ENCODE data around the gene SHFL. TPM values are rescaled to one million over a fixed set of nuclear protein-coding genes. Genes with fewer than 3 reads are reported as not detected.

Gene SHFL
- total RNA-seq, 4 donors from 2014 or later, result 2.2 to 11.2 (median 2.8) TPM

GRCh38 chr19:10091895-10092641, 6.0 kb downstream of the SHFL start:
- DNase-seq, result no peak
- no peak for ATAC-seq
- in situ Hi-C loops (cut with MboI; ENCODE audit: low sequenced_read_pairs in 4 of 4), result no loop called here
- Histone ChIP-seq H3K27ac (no peak overlapping the region), H3K4me1 (peaks cover 5 to 6% of the 10 kb centered on the region in 2 donors), H3K36me3 (no peaks in the 10 kb centered on the region), H3K27me3 (peaks cover 0 to 13% (median 10%) of the 10 kb centered on the region in 3 donors), H3K4me3 (no peak overlapping the region), H3K9me3 (no peaks in the 10 kb centered on the region)
- no peak for TF ChIP-seq POLR2A (IDR thresholded peaks at IDR 0.05)
- TF ChIP-seq, protein P1, sequence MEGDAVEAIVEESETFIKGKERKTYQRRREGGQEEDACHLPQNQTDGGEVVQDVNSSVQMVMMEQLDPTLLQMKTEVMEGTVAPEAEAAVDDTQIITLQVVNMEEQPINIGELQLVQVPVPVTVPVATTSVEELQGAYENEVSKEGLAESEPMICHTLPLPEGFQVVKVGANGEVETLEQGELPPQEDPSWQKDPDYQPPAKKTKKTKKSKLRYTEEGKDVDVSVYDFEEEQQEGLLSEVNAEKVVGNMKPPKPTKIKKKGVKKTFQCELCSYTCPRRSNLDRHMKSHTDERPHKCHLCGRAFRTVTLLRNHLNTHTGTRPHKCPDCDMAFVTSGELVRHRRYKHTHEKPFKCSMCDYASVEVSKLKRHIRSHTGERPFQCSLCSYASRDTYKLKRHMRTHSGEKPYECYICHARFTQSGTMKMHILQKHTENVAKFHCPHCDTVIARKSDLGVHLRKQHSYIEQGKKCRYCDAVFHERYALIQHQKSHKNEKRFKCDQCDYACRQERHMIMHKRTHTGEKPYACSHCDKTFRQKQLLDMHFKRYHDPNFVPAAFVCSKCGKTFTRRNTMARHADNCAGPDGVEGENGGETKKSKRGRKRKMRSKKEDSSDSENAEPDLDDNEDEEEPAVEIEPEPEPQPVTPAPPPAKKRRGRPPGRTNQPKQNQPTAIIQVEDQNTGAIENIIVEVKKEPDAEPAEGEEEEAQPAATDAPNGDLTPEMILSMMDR (IDR thresholded peaks at IDR 0.05 in 4 of 5, conservative IDR thresholded peaks at IDR 0.05 in 1 of 5), result no peak
- intact Hi-C loops (cut with DNase I; ENCODE audit: low total_unique reads), result no loop called here

DNA sequence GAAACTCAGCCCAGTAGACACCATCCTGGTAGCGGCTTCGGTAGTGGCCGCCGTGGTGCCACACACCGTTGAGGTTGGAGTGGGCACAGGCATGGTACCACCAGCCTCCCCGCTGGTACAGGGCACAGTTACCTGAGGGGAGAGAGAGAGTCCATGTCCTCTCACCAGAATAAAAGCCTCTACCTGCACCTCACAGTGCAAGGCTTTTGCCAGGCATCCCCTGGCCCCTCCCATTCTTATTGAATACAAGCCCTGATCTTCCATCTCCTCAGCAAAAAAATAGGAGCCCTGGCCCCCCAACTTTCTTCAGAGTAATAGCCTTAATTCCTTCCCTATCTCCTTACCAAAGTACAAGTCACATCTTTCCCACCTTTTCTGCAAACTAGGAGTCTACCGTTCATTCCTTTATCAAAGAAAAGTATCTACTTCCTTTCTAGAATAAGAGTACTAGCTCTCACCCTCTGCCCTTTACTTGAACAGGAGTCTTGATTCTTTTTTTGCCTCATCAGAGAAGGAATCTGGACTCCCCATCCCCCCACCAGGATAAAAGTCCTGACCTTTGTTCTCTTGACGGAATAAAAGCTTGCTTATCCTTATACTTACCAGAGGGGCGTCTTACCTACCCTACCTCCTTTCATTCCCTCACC, 6.7 kb downstream of the SHFL start:
- in situ Hi-C loops (cut with MboI; ENCODE audit: low sequenced_read_pairs in 4 of 4) (no loop called here), intact Hi-C loops (cut with DNase I; ENCODE audit: low total_unique reads) (no loop called here)
- peaks cover 5 to 6% of the 10 kb centered on the region in 2 donors for H3K4me1 ChIP-seq
- peaks cover 0 to 13% (median 9%) of the 10 kb centered on the region in 3 donors for H3K27me3 ChIP-seq
- H3K4me3 ChIP-seq, result no peak overlapping the region
- no peak overlapping the region for H3K27ac ChIP-seq
- H3K36me3 ChIP-seq, result no peaks in the 10 kb centered on the region
- no peak for ATAC-seq
- no peak for DNase-seq
- no peaks in the 10 kb centered on the region for H3K9me3 ChIP-seq
- TF ChIP-seq POLR2A (IDR thresholded peaks at IDR 0.05), result no peak
- TF ChIP-seq, protein P1 (IDR thresholded peaks at IDR 0.05 in 4 of 5, conservative IDR thresholded peaks at IDR 0.05 in 1 of 5), result no peak

DNA sequence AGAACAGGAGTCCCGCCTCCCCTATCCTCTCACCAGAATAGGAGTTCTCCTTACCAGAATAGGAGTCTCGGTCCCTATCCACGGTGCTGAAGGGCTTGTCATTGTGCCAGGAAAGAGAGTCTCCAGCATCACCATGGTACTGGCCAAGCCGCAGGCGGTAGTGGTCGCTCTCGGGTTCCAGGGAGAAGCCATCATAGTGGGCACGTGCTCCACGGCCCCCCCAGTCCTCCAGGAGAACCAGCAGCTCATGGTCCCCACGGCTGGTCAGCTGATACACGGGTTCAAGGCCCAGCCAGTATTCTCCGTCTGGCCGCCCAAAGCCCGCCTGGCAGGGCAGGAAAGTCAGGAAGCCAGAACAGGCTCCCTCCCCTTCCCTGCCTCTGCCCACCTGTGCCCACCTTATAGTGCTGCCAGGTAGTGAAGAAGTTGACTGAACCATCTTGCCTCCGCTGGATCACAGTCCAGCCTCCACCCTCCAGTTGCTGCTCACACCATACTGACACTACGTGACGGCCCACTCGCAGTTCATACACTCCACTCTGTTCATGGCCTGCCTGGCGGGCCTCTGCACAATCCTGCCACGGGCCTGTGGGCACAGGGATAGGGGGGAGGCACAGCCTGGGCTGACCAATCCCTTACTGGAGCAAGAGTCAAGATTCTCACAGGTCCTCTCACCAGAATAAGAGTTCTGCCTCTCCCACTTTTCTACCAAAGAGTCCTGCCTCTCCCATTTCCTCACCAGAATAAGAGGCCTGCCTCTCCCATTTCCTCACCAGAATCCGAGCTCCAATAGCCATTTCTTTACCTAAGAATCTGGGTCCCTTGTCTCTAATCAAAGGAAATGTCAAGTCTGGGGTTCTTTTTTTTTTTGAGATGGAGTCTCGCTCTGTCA, 7.4 kb downstream of the SHFL start:
- no peaks in the 10 kb centered on the region for H3K9me3 ChIP-seq
- no peak overlapping the region for H3K27ac ChIP-seq
- TF ChIP-seq POLR2A (IDR thresholded peaks at IDR 0.05), result no peak
- TF ChIP-seq, protein P1 (IDR thresholded peaks at IDR 0.05 in 4 of 5, conservative IDR thresholded peaks at IDR 0.05 in 1 of 5), result no peak
- H3K4me3 ChIP-seq, result no peak overlapping the region
- peaks cover 0 to 13% (median 9%) of the 10 kb centered on the region in 3 donors for H3K27me3 ChIP-seq
- intact Hi-C loops (cut with DNase I; ENCODE audit: low total_unique reads), result no loop called here
- peaks cover 5 to 6% of the 10 kb centered on the region in 2 donors for H3K4me1 ChIP-seq
- no peak for ATAC-seq
- H3K36me3 ChIP-seq, result no peaks in the 10 kb centered on the region
- in situ Hi-C loops (cut with MboI; ENCODE audit: low sequenced_read_pairs in 4 of 4), result no loop called here
- DNase-seq, result no peak

DNA sequence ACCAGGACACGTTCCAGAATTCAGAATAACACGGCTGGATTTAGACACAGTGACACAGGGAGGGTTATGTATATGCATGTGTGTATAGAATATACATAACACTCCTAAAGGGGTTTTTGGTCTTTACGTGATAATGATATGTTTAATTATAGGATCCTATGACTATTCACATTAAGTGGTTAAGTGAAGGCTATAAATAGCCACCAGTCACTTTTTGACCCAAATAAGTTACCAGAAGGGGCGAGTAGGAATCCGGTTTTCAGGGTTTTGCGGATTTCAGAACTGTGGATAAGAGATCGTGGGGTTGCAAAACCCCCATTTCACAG, 9.5 kb downstream of the SHFL start:
- no peaks in the 10 kb centered on the region for H3K9me3 ChIP-seq
- ATAC-seq (no peak), DNase-seq (no peak)
- peaks cover 5 to 6% of the 10 kb centered on the region in 2 donors for H3K4me1 ChIP-seq
- intact Hi-C loops (cut with DNase I; ENCODE audit: low total_unique reads), result no loop called here
- in situ Hi-C loops (cut with MboI; ENCODE audit: low sequenced_read_pairs in 4 of 4), result no loop called here
- H3K27me3 ChIP-seq, result peaks cover 0 to 13% (median 9%) of the 10 kb centered on the region in 3 donors
- no peaks in the 10 kb centered on the region for H3K36me3 ChIP-seq
- H3K4me3 ChIP-seq, result peak overlapping the region; percentile 25 to 59 (median 32)
- peak overlapping the region; percentile 58 to 70 (median 66) for H3K27ac ChIP-seq
- TF ChIP-seq POLR2A (IDR thresholded peaks at IDR 0.05), result no peak
- TF ChIP-seq, protein P1 (IDR thresholded peaks at IDR 0.05 in 4 of 5, conservative IDR thresholded peaks at IDR 0.05 in 1 of 5), result no peak

Measured in gastrocnemius medialis (tissue), 4 donors.